Pulmonary artery endothelial cell (primary cell): Measurements from ENCODE around the gene CDKN2D. TPM values are rescaled to one million over a fixed set of nuclear protein-coding genes. Genes with fewer than 3 reads are reported as not detected.
"Not testable (repeated sequence)": the region's sequence is repeated elsewhere in the genome, so short reads cannot be mapped to it uniquely, and the experiment has no call there.

Source experiments
- DNase-seq: peaks from one replicate; pipeline ENCODE4 v3.0.0-alpha.2; 2011; ENCODE audit warnings: low read depth, low spot score
- total RNA-seq: library from RNA; depleted of rRNA; stranded (reverse); fragments of >200 nt; gene quantifications from 2 replicates; pipeline ENCODE4 v1.2.3, GENCODE V29; 2014

Gene CDKN2D
- total RNA-seq, 1 donor from 2014 or later = 4.7 TPM

- DNase-seq = no peak
Observed at GRCh38 chr19:10551698-10552301, 17.0 kb downstream of the CDKN2D start.

- DNase-seq = not testable (repeated sequence)
Observed at GRCh38 chr19:10551006-10551405, 17.8 kb downstream of the CDKN2D start.

GRCh38 chr19:10550336-10550735 lies 18.4 kb downstream of the CDKN2D start:
- DNase-seq = no peak

GRCh38 chr19:10549733-10550132 lies 19.0 kb downstream of the CDKN2D start:
- DNase-seq = no peak

GRCh38 chr19:10548746-10549276 lies 20.0 kb downstream of the CDKN2D start:
- no peak for DNase-seq

- no peak for DNase-seq
Observed at GRCh38 chr19:10546817-10547216, 22.0 kb downstream of the CDKN2D start.

- DNase-seq = no peak
Observed at GRCh38 chr19:10544753-10545251, 24.0 kb downstream of the CDKN2D start.

- DNase-seq = no peak
Observed at GRCh38 chr19:10544242-10544752, 24.5 kb downstream of the CDKN2D start.

GRCh38 chr19:10543420-10544241 lies 25.1 kb downstream of the CDKN2D start, which contains the start of gene ATG4D:
ATG4D (plus strand) TSS chr19:10543904; CDS start chr19:10544091, 187 bp downstream.
- DNase-seq = no peak

- DNase-seq = no peak
Observed at GRCh38 chr19:10543059-10543419, 25.7 kb downstream of the CDKN2D start.

GRCh38 chr19:10539016-10539415 lies 29.8 kb downstream of the CDKN2D start:
- not testable (repeated sequence) for DNase-seq

GRCh38 chr19:10538204-10538983 lies 30.4 kb downstream of the CDKN2D start:
- DNase-seq = no peak

- no peak for DNase-seq
Observed at GRCh38 chr19:10537668-10538067, 31.1 kb downstream of the CDKN2D start.

GRCh38 chr19:10535613-10536012 lies 33.2 kb downstream of the CDKN2D start:
- no peak for DNase-seq

GRCh38 chr19:10533646-10534386 lies 35.0 kb downstream of the CDKN2D start:
- DNase-seq = no peak

GRCh38 chr19:10532457-10532856 lies 36.3 kb downstream of the CDKN2D start:
- no peak for DNase-seq

- not testable (repeated sequence) for DNase-seq
Observed at GRCh38 chr19:10526887-10527286, 41.9 kb downstream of the CDKN2D start.

GRCh38 chr19:10525636-10526035 lies 43.1 kb downstream of the CDKN2D start:
- DNase-seq = no peak

GRCh38 chr19:10523135-10523636 lies 45.6 kb downstream of the CDKN2D start:
- no peak for DNase-seq

- DNase-seq = no peak
Observed at GRCh38 chr19:10521461-10522171, 47.2 kb downstream of the CDKN2D start.
